Hepatocyte (in vitro differentiated cells): ENCODE measurements around the gene CCDC40. TPM values are rescaled to one million over a fixed set of nuclear protein-coding genes. Genes with fewer than 3 reads are reported as not detected.

Experiments
- DNase-seq: peaks from one replicate; pipeline ENCODE4 v3.0.0-alpha.2; 2016; ENCODE audit warnings: low spot score
- H2AFZ ChIP-seq: fragments of 200-600 bp; sonication (generic); 2 replicates; pipeline ENCODE4 v1.6.0; 2016; ENCODE audit warnings: antibody characterized with exemption, mild to moderate bottlenecking
- H3K27ac ChIP-seq: fragments of 200-600 bp; sonication (generic); 2 replicates; pipeline ENCODE4 v1.5.1; 2016; ENCODE audit warnings: mild to moderate bottlenecking
- H3K27me3 ChIP-seq: fragments of 200-600 bp; sonication (generic); 2 replicates; pipeline ENCODE4 v1.6.1; 2016
- H3K36me3 ChIP-seq: fragments of 200-600 bp; sonication (generic); replicated peaks from 2 replicates; pipeline ENCODE4 v1.5.1; 2016; ENCODE audit warnings: low read depth; ENCODE audit not compliant: insufficient read depth
- H3K4me1 ChIP-seq: fragments of 200-600 bp; sonication (generic); 2 replicates; pipeline ENCODE4 v1.5.1; 2016; ENCODE audit warnings: mild to moderate bottlenecking, moderate library complexity; ENCODE audit not compliant: insufficient read depth
- H3K4me2 ChIP-seq: fragments of 200-600 bp; sonication (generic); 2 replicates; pipeline ENCODE4 v1.6.0; 2016
- H3K4me3 ChIP-seq: fragments of 200-600 bp; sonication (generic); 2 replicates; pipeline ENCODE4 v1.5.1; 2016; ENCODE audit warnings: mild to moderate bottlenecking
- H3K79me2 ChIP-seq: fragments of 200-600 bp; sonication (generic); 2 replicates; pipeline ENCODE4 v1.6.0; 2017; ENCODE audit warnings: mild to moderate bottlenecking
- H3K9me2 ChIP-seq: fragments of 200-600 bp; sonication (generic); replicated peaks from 2 replicates; pipeline ENCODE4 v1.6.0; 2017; ENCODE audit warnings: mild to moderate bottlenecking; ENCODE audit not compliant: insufficient read depth
- H3K9me3 ChIP-seq: fragments of 200-600 bp; sonication (generic); 2 replicates; pipeline ENCODE4 v1.5.1; 2016; ENCODE audit warnings: low read depth, mild to moderate bottlenecking
- H4K20me1 ChIP-seq: fragments of 200-600 bp; sonication (generic); 2 replicates; pipeline ENCODE4 v1.6.0; 2016; ENCODE audit warnings: mild to moderate bottlenecking; ENCODE audit not compliant: insufficient read depth, poor library complexity, severe bottlenecking
- EZH2 ChIP-seq: fragments of 200-600 bp; sonication (generic); IDR thresholded peaks from 2 replicates; pipeline ENCODE4 v1.6.1; 2016; ENCODE audit warnings: antibody characterized with exemption, mild to moderate bottlenecking, borderline replicate concordance
- EZH2phosphoT487 ChIP-seq: fragments of 200-600 bp; sonication (generic); IDR thresholded peaks from one replicate; pipeline ENCODE4 v1.6.1; 2018; ENCODE audit warnings: antibody characterized with exemption, mild to moderate bottlenecking, low read depth, moderate library complexity; ENCODE audit not compliant: unreplicated experiment, severe bottlenecking
- WGBS: methylation state at CpG from one replicate; pipeline ENCODE4 v1.1.6; 2016; ENCODE audit warnings: low lambda C conversion rate; ENCODE audit errors: missing lambda C conversion rate; 5-methylcytosine and 5-hydroxymethylcytosine counted together
- polyA plus RNA-seq: library from polyadenylated mRNA; unstranded; fragments of >200 nt; fragmentation: Nextera tagmentation; extraction: Ambion mirVana; gene quantifications from 2 replicates; pipeline ENCODE4 v1.2.1, GENCODE V29; 2016
- total RNA-seq: library from RNA; depleted of rRNA; stranded (reverse); fragments of >200 nt; gene quantifications from 2 replicates; pipeline ENCODE4 v1.2.3, GENCODE V29; 2014
- TF ChIP-seq, protein P1 (sequence below): fragments of 200-600 bp; sonication (generic); IDR thresholded peaks from 2 replicates; pipeline ENCODE4 v1.5.1; 2016; ENCODE audit warnings: antibody characterized with exemption, mild to moderate bottlenecking; ENCODE audit not compliant: poor library complexity

Gene CCDC40
- total and polyA plus RNA-seq, 2 experiments from 2014 or later, result 2.2 to 4.7 TPM

DNA sequence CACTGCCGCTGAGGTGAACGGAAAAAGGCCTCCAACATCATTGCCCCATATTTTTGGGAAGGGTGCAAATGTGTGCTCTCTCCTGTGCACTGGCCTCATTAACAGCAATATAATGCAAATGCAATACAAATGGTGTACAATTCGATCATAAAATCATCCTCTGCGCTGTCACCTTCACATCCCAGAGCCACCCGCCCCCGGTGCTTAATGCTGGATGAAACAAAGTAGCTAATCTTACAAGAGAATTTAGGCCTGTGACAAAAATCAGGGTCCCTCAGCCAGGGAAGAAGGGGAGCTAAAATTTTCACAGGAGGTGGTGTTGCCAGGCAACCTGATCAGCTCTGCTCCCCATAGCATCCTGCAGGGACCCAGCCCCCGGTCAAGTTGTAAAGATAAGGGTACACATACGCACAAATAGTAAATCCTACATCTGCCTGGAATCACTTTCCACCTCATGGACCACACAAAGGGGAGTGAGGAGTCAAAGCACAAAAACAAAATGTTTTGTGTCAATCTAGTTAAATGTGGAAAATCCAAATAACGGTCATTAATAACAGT lies 3.7 kb upstream of the CCDC40 start:
- no peaks in the 10 kb centered on the region for H3K9me2 ChIP-seq
- H3K27ac ChIP-seq, result no peak overlapping the region
- no peaks in the 10 kb centered on the region for H3K36me3 ChIP-seq
- no peaks in the 10 kb centered on the region for H3K27me3 ChIP-seq
- peaks cover 69% of the 10 kb centered on the region for H3K79me2 ChIP-seq
- TF ChIP-seq EZH2 (no peak), EZH2phosphoT487 (no peak)
- TF ChIP-seq, protein P1, sequence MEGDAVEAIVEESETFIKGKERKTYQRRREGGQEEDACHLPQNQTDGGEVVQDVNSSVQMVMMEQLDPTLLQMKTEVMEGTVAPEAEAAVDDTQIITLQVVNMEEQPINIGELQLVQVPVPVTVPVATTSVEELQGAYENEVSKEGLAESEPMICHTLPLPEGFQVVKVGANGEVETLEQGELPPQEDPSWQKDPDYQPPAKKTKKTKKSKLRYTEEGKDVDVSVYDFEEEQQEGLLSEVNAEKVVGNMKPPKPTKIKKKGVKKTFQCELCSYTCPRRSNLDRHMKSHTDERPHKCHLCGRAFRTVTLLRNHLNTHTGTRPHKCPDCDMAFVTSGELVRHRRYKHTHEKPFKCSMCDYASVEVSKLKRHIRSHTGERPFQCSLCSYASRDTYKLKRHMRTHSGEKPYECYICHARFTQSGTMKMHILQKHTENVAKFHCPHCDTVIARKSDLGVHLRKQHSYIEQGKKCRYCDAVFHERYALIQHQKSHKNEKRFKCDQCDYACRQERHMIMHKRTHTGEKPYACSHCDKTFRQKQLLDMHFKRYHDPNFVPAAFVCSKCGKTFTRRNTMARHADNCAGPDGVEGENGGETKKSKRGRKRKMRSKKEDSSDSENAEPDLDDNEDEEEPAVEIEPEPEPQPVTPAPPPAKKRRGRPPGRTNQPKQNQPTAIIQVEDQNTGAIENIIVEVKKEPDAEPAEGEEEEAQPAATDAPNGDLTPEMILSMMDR, result no peak
- no peaks in the 10 kb centered on the region for H3K9me3 ChIP-seq
- no peak overlapping the region for H2AFZ ChIP-seq
- H3K4me3 ChIP-seq, result no peak overlapping the region
- no peak overlapping the region for H3K4me2 ChIP-seq
- WGBS, result 83% methylated on average over 9 of the region's 9 CpGs
- peaks cover 49% of the 10 kb centered on the region for H4K20me1 ChIP-seq
- DNase-seq, result no peak
- H3K4me1 ChIP-seq, result peaks cover 24% of the 10 kb centered on the region

DNA sequence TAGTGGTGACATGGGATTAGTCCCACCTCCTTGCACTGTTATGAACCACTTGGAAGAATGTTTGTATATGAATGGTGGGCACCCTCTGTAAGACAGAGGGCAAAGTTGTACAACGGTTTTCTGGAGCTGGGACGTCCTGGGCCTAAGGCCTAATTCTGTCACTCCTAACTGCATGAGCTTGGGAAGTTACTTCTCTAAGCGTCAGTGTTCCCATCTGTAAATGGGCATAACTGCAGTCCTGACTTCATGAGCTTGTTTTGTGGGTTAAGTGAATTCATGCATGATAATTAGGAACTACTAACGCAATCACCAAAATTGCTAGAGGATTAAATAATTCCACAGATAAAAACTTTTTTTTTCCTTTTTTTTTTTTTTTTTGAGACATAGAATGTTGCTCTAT lies 2.6 kb upstream of the CCDC40 start:
- no peaks in the 10 kb centered on the region for H3K36me3 ChIP-seq
- H3K4me1 ChIP-seq, result peaks cover 21% of the 10 kb centered on the region
- no peaks in the 10 kb centered on the region for H3K9me3 ChIP-seq
- no peak overlapping the region for H3K27ac ChIP-seq
- WGBS, result 94% methylated on average over 4 of the region's 4 CpGs
- H3K27me3 ChIP-seq, result no peaks in the 10 kb centered on the region
- peak overlapping the region; percentile 76 for H3K4me2 ChIP-seq
- no peak overlapping the region for H2AFZ ChIP-seq
- DNase-seq, result no peak
- peaks cover 57% of the 10 kb centered on the region for H3K79me2 ChIP-seq
- H4K20me1 ChIP-seq, result peaks cover 45% of the 10 kb centered on the region
- TF ChIP-seq EZH2 (no peak), EZH2phosphoT487 (no peak)
- TF ChIP-seq, protein P1, result no peak
- no peak overlapping the region for H3K4me3 ChIP-seq
- no peaks in the 10 kb centered on the region for H3K9me2 ChIP-seq

DNA sequence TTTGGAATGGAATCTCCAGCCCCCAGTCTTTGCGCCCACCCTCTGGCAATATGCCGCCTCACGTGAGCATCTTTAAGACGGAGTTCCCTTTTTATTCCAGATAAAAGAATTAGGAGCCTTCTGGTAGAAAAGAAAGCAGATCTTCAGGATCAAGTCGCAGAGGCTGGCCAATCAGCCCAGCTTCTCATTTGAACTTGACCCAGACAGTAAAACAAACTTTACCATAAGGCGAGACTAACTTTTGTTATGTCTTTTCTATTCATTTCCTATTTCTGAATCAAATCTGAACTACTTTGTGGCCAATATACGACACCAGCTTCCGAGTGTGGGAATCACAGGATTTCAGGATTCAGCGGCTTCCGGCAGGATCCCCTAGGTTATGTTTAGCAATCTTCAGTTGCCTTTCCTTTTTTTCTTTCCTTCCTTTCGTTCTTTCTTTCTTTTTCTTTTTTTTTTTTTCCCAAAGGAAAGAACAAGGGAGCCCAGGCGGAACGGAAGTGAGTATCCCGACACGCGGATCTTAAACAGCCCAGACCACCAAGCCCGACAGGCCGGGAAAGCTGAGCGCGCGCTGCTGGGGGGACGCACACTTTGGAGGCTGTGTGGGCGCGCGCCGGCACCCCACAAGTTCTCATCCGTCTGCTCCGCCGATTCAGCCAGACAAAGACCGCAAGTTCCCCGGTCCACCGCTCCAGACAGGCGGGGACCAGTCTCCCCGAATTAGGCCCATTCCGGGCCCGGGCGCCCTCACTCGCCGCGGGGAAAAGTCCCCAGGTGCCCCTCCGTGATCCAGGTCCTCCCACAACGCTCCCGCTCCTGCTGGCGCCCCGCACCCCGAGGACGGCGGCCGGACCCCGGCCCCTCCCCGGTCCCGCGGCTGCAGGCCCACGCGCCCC lies 1.4 kb upstream of the CCDC40 start:
- Histone ChIP-seq H3K4me3 (peak overlapping the region; percentile 41), H3K27me3 (no peaks in the 10 kb centered on the region), H3K79me2 (peaks cover 45% of the 10 kb centered on the region), H3K9me2 (no peaks in the 10 kb centered on the region), H2AFZ (no peak overlapping the region), H3K4me1 (peaks cover 13% of the 10 kb centered on the region), H3K9me3 (no peaks in the 10 kb centered on the region), H3K4me2 (peak overlapping the region; percentile 76), H4K20me1 (peaks cover 33% of the 10 kb centered on the region), H3K27ac (peak overlapping the region; percentile 87), H3K36me3 (no peaks in the 10 kb centered on the region)
- TF ChIP-seq EZH2, result no peak
- no peak for TF ChIP-seq EZH2phosphoT487
- TF ChIP-seq, protein P1, result no peak
- 2% methylated on average over 36 of the region's 55 CpGs for WGBS
- DNase-seq, result peak; percentile 47
